K562 (cell line): Measurements from ENCODE around the gene CLEC4C. TPM values are rescaled to one million over a fixed set of nuclear protein-coding genes. Genes with fewer than 3 reads are reported as not detected.
"Not testable (repeated sequence)": the region's sequence is repeated elsewhere in the genome, so short reads cannot be mapped to it uniquely, and the experiment has no call there.

Experiments
- ATAC-seq: fragments of 200-7000 bp; cut with Tn5 transposase; 3 replicates; pipeline ENCODE4 v1.9.1; 2020; ENCODE audit warnings: moderate library complexity
- BruUV-seq: library from RNA; stranded (reverse); fragments of 400-500 nt; replicated peaks from 2 replicates; lab custom pipeline; 2021; lab: Mats Ljungman, UMichigan
- CTCF ChIA-PET: fragments of 300-600 bp; formaldehyde crosslinking; extraction: SDS; loops from one replicate; lab custom pipeline; 2021; ENCODE audit warnings: low intra/inter-chr PET ratio; lab: Yijun Ruan, JAX
- POLR2A ChIA-PET: fragments of 300-600, 350-650 bp; sonication (Branson Sonifier 250); formaldehyde crosslinking; extraction: SDS; loops from one replicate; lab custom pipeline; 2021; ENCODE audit warnings: antibody characterized with exemption, inconsistent platforms; lab: Yijun Ruan, JAX
- DNase-seq, 4 experiments: peaks; one replicate each; pipeline versions ENCODE4 v3.0.0 to v3.0.0-alpha.2; 2011 to 2018; ENCODE audit warnings: low spot score in 3 of 4, mixed read lengths in 3 of 4; ENCODE audit errors: extremely low read depth in 1 of 4
- FAIRE-seq: peaks from 2 replicates; lab custom pipeline; 2011; peaks lifted over from hg19 to GRCh38; lab: Jason Lieb, UNC
- H2AFZ ChIP-seq: 2 replicates; pipeline ENCODE4 v1.6.0; 2011; ENCODE audit warnings: low read depth, low read length, control low read depth, inconsistent platforms
- H3K27ac ChIP-seq: fragments of 200-600 bp; 3 replicates; pipeline ENCODE4 v1.8.0; 2011; ENCODE audit warnings: low read depth, mild to moderate bottlenecking, control low read depth, inconsistent platforms, low read length, moderate library complexity, mixed read lengths; ENCODE audit errors: extremely low read depth
- H3K27me3 ChIP-seq, 2 experiments: fragments of 300-600 bp in 1 of 2; 2 replicates in 1 of 2; 3 replicates in 1 of 2; pipeline versions ENCODE4 v1.6.0 to v1.8.0; 2011; ENCODE audit warnings: inconsistent platforms in 2 of 2, low read length in 2 of 2, mild to moderate bottlenecking in 1 of 2, mixed read lengths in 1 of 2, moderate library complexity in 1 of 2; ENCODE audit not compliant: control insufficient read depth in 2 of 2, insufficient read depth in 2 of 2
- H3K36me3 ChIP-seq: fragments of 300-600 bp; 3 replicates; pipeline ENCODE4 v1.8.0; 2011; ENCODE audit warnings: mild to moderate bottlenecking, low read length, inconsistent platforms; ENCODE audit not compliant: control insufficient read depth, insufficient read depth
- H3K4me1 ChIP-seq, 2 experiments: fragments of 200-600 bp in 1 of 2; replicated peaks in 1 of 2; 2 replicates in 1 of 2; 3 replicates in 1 of 2; pipeline versions ENCODE4 v1.5.1 to v1.8.0; 2011; ENCODE audit warnings: inconsistent platforms in 2 of 2, low read length in 2 of 2, mild to moderate bottlenecking in 1 of 2, mixed read lengths in 1 of 2, moderate library complexity in 1 of 2; ENCODE audit not compliant: control insufficient read depth in 2 of 2, insufficient read depth in 2 of 2
- H3K4me2 ChIP-seq: 2 replicates; pipeline ENCODE4 v1.6.1; 2011; ENCODE audit warnings: low read length, control low read depth, inconsistent platforms, mixed read lengths; ENCODE audit not compliant: insufficient read depth
- H3K4me3 ChIP-seq: fragments of 200-600 bp; sonication (generic), shearing (Covaris generic); 2 replicates; pipeline ENCODE4 v1.5.1; 2016; ENCODE audit warnings: control low read depth, inconsistent platforms
- H3K79me2 ChIP-seq: fragments of 200-600 bp; 3 replicates; pipeline ENCODE4 v1.8.0; 2011; ENCODE audit warnings: low read length, inconsistent platforms; ENCODE audit not compliant: control insufficient read depth, insufficient read depth
- H3K9ac ChIP-seq, 2 experiments: 2 replicates each; pipeline versions ENCODE4 v1.6.0 to v1.6.1; 2011; ENCODE audit warnings: low read depth in 2 of 2, low read length in 2 of 2, control low read depth in 1 of 2, inconsistent platforms in 1 of 2, mild to moderate bottlenecking in 1 of 2, mixed read lengths in 1 of 2; ENCODE audit not compliant: insufficient read depth in 1 of 2
- H3K9me1 ChIP-seq: one replicate; pipeline ENCODE4 v1.6.0; 2011; ENCODE audit warnings: inconsistent platforms, mild to moderate bottlenecking, low read length, moderate library complexity; ENCODE audit not compliant: control insufficient read depth, insufficient read depth
- H3K9me3 ChIP-seq: replicated peaks from 2 replicates; pipeline ENCODE4 v1.5.1; 2011; ENCODE audit warnings: low read depth, low read length, inconsistent platforms; ENCODE audit not compliant: control insufficient read depth, insufficient read depth
- H4K20me1 ChIP-seq: replicated peaks from 2 replicates; pipeline ENCODE4 v1.6.1; 2011; ENCODE audit warnings: low read length, inconsistent platforms, mixed read lengths; ENCODE audit not compliant: control insufficient read depth, insufficient read depth
- DIDO1 ChIP-seq: fragments of 450-650 bp; IDR thresholded peaks from 2 replicates; pipeline ENCODE4 v1.6.1; 2016; ENCODE audit warnings: low read depth, missing biosample characterization, missing genetic modification characterization
- NFIC ChIP-seq: fragments of 450-650 bp; IDR thresholded peaks from 2 replicates; pipeline ENCODE4 v1.6.1; 2017; ENCODE audit warnings: mild to moderate bottlenecking, inconsistent platforms
- NFYB ChIP-seq: IDR thresholded peaks from 2 replicates; pipeline ENCODE4 v1.6.1; 2011; ENCODE audit warnings: mild to moderate bottlenecking, moderate library complexity; ENCODE audit not compliant: insufficient read length; ENCODE audit errors: extremely low read depth
- RBFOX2 ChIP-seq: fragments of 200-400 bp; formaldehyde crosslinking; IDR thresholded peaks from 2 replicates; pipeline ENCODE4 v1.6.1; 2017; ENCODE audit warnings: low read depth, mild to moderate bottlenecking, low read length, moderate library complexity
- WGBS: fragments of 100-300 bp; shearing (Covaris generic); methylation state at CpG from one replicate; pipeline ENCODE4 v1.1.6; 2016; ENCODE audit warnings: low coverage, mixed read lengths; ENCODE audit not compliant: insufficient coverage; ENCODE audit errors: missing lambda C conversion rate; 5-methylcytosine and 5-hydroxymethylcytosine counted together
- in situ Hi-C: fragments of 300-500 bp; cut with MboI; formaldehyde crosslinking; loops from 4 replicates; pipeline ENCODE4 v1.15.0; 2018; ENCODE audit warnings: inconsistent platforms, mixed read lengths
- intact Hi-C: fragments of 100-400 bp; cut with micrococcal nuclease; formaldehyde crosslinking; loops from 2 replicates; pipeline ENCODE4 v1.14.2; 2022
- polyA plus RNA-seq, 8 experiments: library from polyadenylated mRNA; depleted of rRNA in 4 of 8; stranded (reverse) in 5 of 8; unstranded in 3 of 8; fragments of >200 nt; fragmentation: Nextera tagmentation in 2 of 8; fragmentation: Illumina TruSeq in 1 of 8; extraction: Ambion mirVana in 2 of 8; extraction: Trizol in 1 of 8; gene quantifications; 2 replicates each; pipeline versions ENCODE4 v1.2.1 to v1.2.3, GENCODE V29; 2011 to 2014; ENCODE audit warnings: inconsistent platforms in 1 of 8, missing spikeins in 1 of 8
- total RNA-seq, 7 experiments: library from RNA; depleted of rRNA in 6 of 7; stranded (reverse); fragments of >200 nt in 6 of 7; fragmentation: Illumina TruSeq in 2 of 7; extraction: Trizol in 2 of 7; gene quantifications; 2 replicates each; pipeline versions ENCODE4 v1.2.1 to v1.2.3, GENCODE V29; 2011 to 2021; ENCODE audit warnings: low replicate concordance in 1 of 7

The CLEC4C gene
- total and polyA plus RNA-seq, 9 of the 15 experiments (the other 6 are each of a cell fraction or from before 2014, with no cell fraction given): not detected

GRCh38 chr12:7751941-7752922 is 5.1 kb upstream of the CLEC4C start:
- CTCF ChIA-PET, H3K4me3 ChIP-seq, H3K36me3 ChIP-seq, H3K9ac ChIP-seq, H3K9me1 ChIP-seq, H3K79me2 ChIP-seq, POLR2A ChIA-PET, intact Hi-C loops, H3K4me2 ChIP-seq, BruUV-seq, ATAC-seq, FAIRE-seq, H3K4me1 ChIP-seq, in situ Hi-C loops, H3K27me3 ChIP-seq, H3K27ac ChIP-seq, DNase-seq, H3K9me3 ChIP-seq, H2AFZ ChIP-seq, H4K20me1 ChIP-seq: not testable (repeated sequence)
- WGBS: 47% methylated on average over 13 of the region's 48 CpGs

- in situ Hi-C loops: no loop called here
- ChIA-PET CTCF (no interaction called here), POLR2A (no interaction called here)
- H3K79me2 ChIP-seq: no peaks in the 10 kb centered on the region
- H3K4me3 ChIP-seq: no peak overlapping the region
- H3K9me3 ChIP-seq: no peaks in the 10 kb centered on the region
- DNase-seq: peak in 1 of 4 experiments; percentile 2
- TF ChIP-seq RBFOX2: peak; percentile 38
- TF ChIP-seq DIDO1 (tag): no peak
- no peak for TF ChIP-seq NFIC
- peak; percentile 51 for TF ChIP-seq NFYB
- no TSS peak for BruUV-seq
- intact Hi-C loops: no loop called here
- no peak for FAIRE-seq
- no peak overlapping the region; the same call in 1 of the 2 replicates for H3K4me2 ChIP-seq
- no peaks in the 10 kb centered on the region for H3K36me3 ChIP-seq
- no peaks in the 10 kb centered on the region for H4K20me1 ChIP-seq
- H2AFZ ChIP-seq: no peak overlapping the region
- H3K9ac ChIP-seq: no peak overlapping the region
- 22% methylated on average over 19 of the region's 20 CpGs for WGBS
- no peak; the same call in 2 of the 3 replicates for ATAC-seq
- H3K27me3 ChIP-seq: 0 out of 5 replicates have a peak, but pooled peaks cover 0 to 4% of the 10 kb centered on the region in 2 experiments
- H3K9me1 ChIP-seq: no peaks in the 10 kb centered on the region
- H3K4me1 ChIP-seq: no peaks in the 10 kb centered on the region; a peak in 1 of 5 replicates
- no peak overlapping the region for H3K27ac ChIP-seq
Observed at GRCh38 chr12:7751394-7751793, 4.2 kb upstream of the CLEC4C start.
